ENCODE data around the gene CNTN1. TPM values are rescaled to one million over a fixed set of nuclear protein-coding genes. Genes with fewer than 3 reads are reported as not detected.
"Not testable (repeated sequence)": the region's sequence is repeated elsewhere in the genome, so short reads cannot be mapped to it uniquely, and the experiment has no call there.

Gene CNTN1
- total RNA-seq, 2 donors from 2014 or later = not detected

DNA sequence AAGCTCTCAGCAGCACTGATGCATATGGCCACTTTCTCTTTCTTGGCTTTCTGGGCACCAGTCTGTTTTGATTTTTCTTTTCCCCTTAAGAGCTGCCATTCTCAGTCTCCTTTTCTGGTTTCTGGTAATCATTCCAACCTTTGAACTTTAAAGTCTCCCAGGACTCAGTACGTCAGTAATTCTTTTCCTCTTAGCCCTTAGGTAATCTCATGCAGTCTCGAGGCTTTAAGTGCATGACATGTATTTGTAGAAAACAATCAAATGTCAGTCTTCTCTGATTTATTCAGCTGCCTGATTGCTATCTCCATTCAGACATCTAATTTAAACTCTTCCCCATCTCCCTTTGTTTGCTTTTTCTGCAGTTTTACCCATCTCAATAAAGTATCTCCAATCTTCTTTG is 356.8 kb downstream of the CNTN1 start:
- no peak for DNase-seq (ENCODE audit: low spot score)
- Mint-ChIP-seq H3K4me1 (ENCODE audit: low read depth in 2 of 2) (no peaks in the 10 kb centered on the region), H3K9me3 (no peaks in the 10 kb centered on the region), H3K4me3 (no peak overlapping the region), H3K36me3 (no peaks in the 10 kb centered on the region), H3K27me3 (no peaks in the 10 kb centered on the region), H3K27ac (no peak overlapping the region)
- ATAC-seq = no peak

DNA sequence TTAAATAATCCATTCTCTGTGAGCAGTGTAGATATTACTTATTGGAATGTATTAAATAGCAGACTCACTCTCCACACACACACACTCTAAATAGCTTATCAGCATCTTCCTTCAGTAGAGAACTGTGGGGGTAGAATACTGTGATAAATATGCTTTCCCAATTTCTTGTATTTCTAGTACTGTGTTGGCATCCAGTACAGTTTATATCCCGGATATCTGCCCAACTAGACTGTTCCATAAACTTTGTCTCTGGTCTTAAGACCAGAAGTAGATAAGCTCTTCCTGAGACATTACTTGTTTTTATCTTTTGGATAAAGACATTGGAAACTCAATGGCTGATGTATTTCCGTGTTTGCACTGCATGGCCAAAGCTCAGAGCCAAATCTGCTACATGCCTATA is 359.7 kb downstream of the CNTN1 start:
- no peaks in the 10 kb centered on the region for H3K36me3 Mint-ChIP-seq
- no peak overlapping the region for H3K27ac Mint-ChIP-seq
- no peak for ATAC-seq
- H3K4me1 Mint-ChIP-seq (ENCODE audit: low read depth in 2 of 2) = no peaks in the 10 kb centered on the region
- H3K27me3 Mint-ChIP-seq = no peaks in the 10 kb centered on the region
- DNase-seq (ENCODE audit: low spot score) = no peak
- no peaks in the 10 kb centered on the region for H3K9me3 Mint-ChIP-seq
- H3K4me3 Mint-ChIP-seq = no peak overlapping the region

DNA sequence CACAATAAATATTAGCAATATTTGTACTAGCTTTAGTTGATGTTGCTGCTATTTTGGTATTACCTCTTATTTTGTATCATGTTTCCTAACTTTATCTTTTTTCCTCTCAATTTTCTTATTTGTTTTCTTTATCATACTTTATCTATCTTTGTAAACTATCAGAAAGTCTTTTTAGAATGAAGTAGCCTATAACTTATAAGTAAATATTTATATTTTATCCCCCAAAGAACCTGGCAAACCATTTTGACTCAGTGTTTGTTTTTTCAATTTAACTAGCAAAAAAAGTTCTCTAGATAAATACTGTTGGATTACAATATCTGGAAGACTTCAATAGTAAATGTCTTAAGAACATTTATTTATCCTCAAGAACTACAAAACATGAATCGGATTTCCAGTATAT is 360.2 kb downstream of the CNTN1 start:
- Mint-ChIP-seq H3K27me3 (no peaks in the 10 kb centered on the region), H3K36me3 (no peaks in the 10 kb centered on the region), H3K4me3 (no peak overlapping the region), H3K4me1 (ENCODE audit: low read depth in 2 of 2) (no peaks in the 10 kb centered on the region), H3K9me3 (peaks cover 2% of the 10 kb centered on the region), H3K27ac (no peak overlapping the region)
- no peak for DNase-seq (ENCODE audit: low spot score)
- no peak for ATAC-seq

DNA sequence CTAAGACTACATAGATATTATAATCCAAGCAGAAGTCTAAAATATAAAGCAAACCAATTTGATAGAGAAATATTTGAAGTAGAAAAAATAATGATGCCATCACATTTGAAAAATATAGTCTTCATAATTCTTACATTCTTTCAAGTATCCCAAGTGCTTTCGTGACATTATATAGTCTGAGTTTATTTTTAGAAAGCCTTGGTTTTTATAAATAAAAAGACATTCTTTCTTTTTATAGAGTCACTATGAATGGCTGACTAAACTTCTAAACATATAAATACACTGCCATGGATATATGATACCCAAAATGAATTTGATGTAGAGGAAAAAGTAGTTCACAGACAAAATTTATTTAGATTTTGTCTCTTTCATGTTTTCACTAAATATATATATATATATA is 360.8 kb downstream of the CNTN1 start:
- no peak overlapping the region for H3K4me3 Mint-ChIP-seq
- no peak for ATAC-seq
- no peaks in the 10 kb centered on the region for H3K4me1 Mint-ChIP-seq (ENCODE audit: low read depth in 2 of 2)
- DNase-seq (ENCODE audit: low spot score) = no peak
- H3K27ac Mint-ChIP-seq = no peak overlapping the region
- no peaks in the 10 kb centered on the region for H3K36me3 Mint-ChIP-seq
- H3K27me3 Mint-ChIP-seq = no peaks in the 10 kb centered on the region
- peaks cover 8% of the 10 kb centered on the region for H3K9me3 Mint-ChIP-seq

DNA sequence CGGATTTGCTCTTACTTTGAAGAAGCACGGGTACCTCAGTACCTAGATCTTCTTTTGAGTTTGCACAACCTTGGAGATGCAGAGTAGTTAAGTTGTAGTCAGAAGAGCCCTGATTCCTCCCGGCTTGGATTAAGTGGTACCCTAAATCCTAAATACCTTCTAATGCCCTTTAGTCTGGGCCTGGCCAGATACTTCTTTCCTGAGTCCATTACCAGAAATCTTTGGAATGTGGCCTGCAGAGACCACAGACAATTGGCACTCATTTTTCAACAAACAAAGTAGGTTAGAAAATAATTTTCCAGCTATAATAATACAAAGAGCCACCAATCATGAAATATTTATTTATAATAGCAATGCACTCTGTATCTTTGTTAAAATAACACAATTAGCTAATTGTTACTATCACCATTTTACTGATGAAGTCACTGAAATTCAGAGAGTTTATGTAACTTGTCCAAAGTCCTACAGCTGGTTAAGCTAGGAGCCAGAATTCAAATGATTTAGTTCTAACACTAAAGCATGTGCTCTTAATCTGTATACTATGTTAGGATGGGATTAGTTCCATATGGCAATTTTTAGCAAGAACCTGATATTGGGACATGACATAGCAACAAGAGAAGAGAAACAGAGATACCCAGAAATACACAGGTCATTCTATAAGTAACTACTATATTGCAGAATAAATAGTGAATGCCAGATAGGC is 363.8 kb downstream of the CNTN1 start:
- peaks cover 8% of the 10 kb centered on the region for H3K9me3 Mint-ChIP-seq

DNA sequence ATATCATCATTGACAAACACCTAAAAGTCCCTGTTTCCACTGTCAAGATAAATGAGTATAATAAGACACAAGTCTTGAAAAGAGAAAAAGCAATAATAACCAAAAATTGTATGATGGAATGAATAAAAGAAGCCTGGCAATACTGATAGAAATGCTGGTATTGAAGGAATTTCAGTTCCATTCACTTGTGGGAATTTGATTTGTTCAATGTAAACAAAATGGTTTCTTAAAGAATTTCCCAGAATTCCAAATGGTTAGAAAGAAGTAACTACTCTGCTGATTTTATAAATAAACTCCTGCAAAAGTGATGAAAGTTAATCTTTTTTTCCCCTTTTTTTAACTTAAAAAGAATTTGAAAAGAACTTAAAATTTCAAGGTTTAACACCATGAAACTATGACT is 366.0 kb downstream of the CNTN1 start:
- no peak for ATAC-seq
- no peaks in the 10 kb centered on the region for H3K36me3 Mint-ChIP-seq
- no peaks in the 10 kb centered on the region for H3K4me1 Mint-ChIP-seq (ENCODE audit: low read depth in 2 of 2)
- no peak for DNase-seq (ENCODE audit: low spot score)
- H3K27me3 Mint-ChIP-seq = no peaks in the 10 kb centered on the region
- no peak overlapping the region for H3K4me3 Mint-ChIP-seq
- H3K27ac Mint-ChIP-seq = no peak overlapping the region
- H3K9me3 Mint-ChIP-seq = peaks cover 8% of the 10 kb centered on the region

More for the DNA sequence above, 363.8 kb downstream of the CNTN1 start:
- H3K36me3 Mint-ChIP-seq = no peaks in the 10 kb centered on the region
- H3K4me3 Mint-ChIP-seq = no peak overlapping the region
- no peak for DNase-seq (ENCODE audit: low spot score)
- no peak for ATAC-seq
- no peaks in the 10 kb centered on the region for H3K27me3 Mint-ChIP-seq
- no peaks in the 10 kb centered on the region for H3K4me1 Mint-ChIP-seq (ENCODE audit: low read depth in 2 of 2)
- no peak overlapping the region for H3K27ac Mint-ChIP-seq

DNA sequence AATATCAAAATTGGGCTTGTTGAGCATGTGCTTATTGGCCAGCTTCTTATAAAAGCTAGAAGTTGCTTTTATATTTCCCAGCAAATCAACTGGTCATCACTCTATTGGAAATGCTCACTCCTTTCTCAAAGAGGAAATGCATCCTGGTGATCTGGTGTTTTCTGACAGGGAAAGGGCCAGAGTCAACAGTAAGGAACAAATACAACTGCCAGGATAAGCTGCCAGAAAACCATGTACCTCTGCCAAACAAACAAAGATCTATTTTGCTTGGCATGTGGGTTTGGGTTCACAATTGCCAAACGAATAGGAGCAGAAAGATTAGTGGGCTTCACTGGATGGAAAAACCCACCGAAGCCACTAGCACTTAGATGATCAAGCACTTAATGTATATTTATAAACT is 369.0 kb downstream of the CNTN1 start:
- H3K27me3 Mint-ChIP-seq = no peaks in the 10 kb centered on the region

DNA sequence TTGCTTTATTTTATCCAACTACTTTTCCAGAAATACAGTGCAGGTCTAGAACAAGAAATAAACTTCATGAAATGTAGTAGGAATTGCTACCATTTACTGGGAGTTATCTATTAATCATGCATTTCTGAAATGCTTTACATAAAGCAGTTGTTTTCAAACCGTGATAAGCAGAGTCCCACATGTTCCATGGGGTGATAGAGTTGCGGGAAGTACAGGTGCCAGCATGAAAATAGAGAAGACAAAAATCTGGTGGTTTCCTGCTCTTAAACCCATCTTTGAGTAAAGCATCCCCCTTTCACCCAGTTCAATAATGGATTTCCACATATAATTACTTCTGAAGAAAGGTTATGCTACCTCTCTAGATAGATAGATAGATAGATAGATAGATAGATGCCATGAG is 372.2 kb downstream of the CNTN1 start:
- DNase-seq (ENCODE audit: low spot score) (no peak), ATAC-seq (no peak)
- Mint-ChIP-seq H3K36me3 (no peaks in the 10 kb centered on the region), H3K27ac (no peak overlapping the region), H3K9me3 (peaks cover 3% of the 10 kb centered on the region), H3K27me3 (no peaks in the 10 kb centered on the region), H3K4me3 (no peak overlapping the region), H3K4me1 (ENCODE audit: low read depth in 2 of 2) (no peaks in the 10 kb centered on the region)

More for the DNA sequence above, 369.0 kb downstream of the CNTN1 start:
- H3K4me1 Mint-ChIP-seq (ENCODE audit: low read depth in 2 of 2) = no peaks in the 10 kb centered on the region
- H3K9me3 Mint-ChIP-seq = peaks cover 11% of the 10 kb centered on the region
- no peak overlapping the region for H3K4me3 Mint-ChIP-seq
- no peaks in the 10 kb centered on the region for H3K36me3 Mint-ChIP-seq
- ATAC-seq (no peak), DNase-seq (ENCODE audit: low spot score) (no peak)
- H3K27ac Mint-ChIP-seq = no peak overlapping the region

DNA sequence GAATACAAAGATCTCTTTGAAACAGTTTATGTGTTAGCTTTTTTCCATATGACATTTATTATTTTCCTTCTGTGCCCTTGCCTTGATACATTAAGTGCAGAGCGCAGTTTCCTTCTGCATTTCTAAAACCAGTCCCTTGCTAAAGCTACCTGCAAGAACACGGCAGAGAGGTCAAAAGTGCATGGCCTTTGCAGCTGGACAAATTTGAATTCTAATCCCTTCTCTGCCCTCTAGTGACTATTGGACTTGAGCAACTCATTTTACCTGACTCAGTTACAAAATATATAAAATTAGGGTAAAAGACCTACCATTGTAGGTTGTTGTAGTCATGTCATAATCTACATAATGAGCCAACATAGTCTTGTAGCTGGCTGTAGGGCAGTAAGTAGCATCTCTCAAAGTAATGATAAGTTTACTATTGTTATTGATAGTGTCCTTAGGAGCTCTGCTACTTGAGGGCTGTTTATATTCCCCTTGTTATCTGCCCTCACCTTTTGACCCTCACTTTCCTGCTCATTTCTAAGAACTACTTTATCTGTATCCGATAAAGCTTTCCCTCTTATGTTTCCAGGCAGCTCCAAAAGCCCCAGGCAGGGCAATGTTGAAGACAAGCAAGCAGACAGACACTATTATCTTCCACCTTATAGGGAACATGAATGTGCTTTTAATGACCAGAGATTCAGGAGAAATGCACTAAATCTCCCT is 375.9 kb downstream of the CNTN1 start:
- no peaks in the 10 kb centered on the region for H3K27me3 Mint-ChIP-seq
- no peaks in the 10 kb centered on the region for H3K4me1 Mint-ChIP-seq (ENCODE audit: low read depth in 2 of 2)
- H3K27ac Mint-ChIP-seq = no peak overlapping the region
- ATAC-seq (no peak), DNase-seq (ENCODE audit: low spot score) (no peak)
- H3K9me3 Mint-ChIP-seq = peaks cover 6% of the 10 kb centered on the region
- H3K4me3 Mint-ChIP-seq = no peak overlapping the region
- no peaks in the 10 kb centered on the region for H3K36me3 Mint-ChIP-seq

DNA sequence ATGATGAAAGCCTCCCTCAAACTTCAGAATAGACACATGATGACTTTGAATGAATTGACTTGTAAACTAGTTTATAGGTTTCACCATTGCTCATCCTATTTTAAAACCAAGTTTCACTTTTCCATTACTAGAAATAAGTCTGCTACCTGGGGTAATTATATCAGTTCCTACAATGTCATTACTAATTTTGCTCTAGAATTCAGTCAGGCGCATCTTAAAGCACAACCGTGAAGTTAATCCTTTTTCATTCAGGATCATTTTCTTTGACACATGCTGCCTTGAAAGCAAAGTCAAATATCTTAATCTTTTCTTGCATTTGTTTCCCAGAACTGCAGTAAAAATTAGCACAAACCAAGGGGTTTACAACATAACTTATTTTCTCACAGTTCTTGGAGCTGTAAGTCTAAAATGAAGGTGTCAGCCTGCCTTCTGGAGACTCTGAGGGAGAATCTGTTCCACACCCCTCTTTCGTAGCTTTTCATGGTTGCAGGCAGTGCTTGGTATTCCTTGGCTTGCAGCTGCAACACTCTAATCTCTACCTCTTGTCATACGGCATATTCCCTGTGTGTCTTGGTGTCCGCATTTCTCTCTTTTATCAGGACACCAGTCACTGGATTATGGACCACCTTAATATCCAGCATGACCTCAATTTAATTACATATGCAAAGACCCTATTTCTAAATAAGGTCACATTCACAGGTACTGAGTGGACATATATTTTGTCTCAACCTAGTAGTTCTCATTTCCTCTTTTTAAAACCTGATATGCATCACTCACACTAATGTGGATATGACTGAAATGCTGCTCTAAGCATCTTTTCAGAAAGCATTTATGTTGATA is 381.6 kb downstream of the CNTN1 start:
- no peaks in the 10 kb centered on the region for H3K4me1 Mint-ChIP-seq (ENCODE audit: low read depth in 2 of 2)
- H3K27ac Mint-ChIP-seq = no peak overlapping the region
- H3K9me3 Mint-ChIP-seq = peaks cover 11% of the 10 kb centered on the region
- ATAC-seq (no peak), DNase-seq (ENCODE audit: low spot score) (no peak)
- no peaks in the 10 kb centered on the region for H3K36me3 Mint-ChIP-seq
- no peaks in the 10 kb centered on the region for H3K27me3 Mint-ChIP-seq
- no peak overlapping the region for H3K4me3 Mint-ChIP-seq

DNA sequence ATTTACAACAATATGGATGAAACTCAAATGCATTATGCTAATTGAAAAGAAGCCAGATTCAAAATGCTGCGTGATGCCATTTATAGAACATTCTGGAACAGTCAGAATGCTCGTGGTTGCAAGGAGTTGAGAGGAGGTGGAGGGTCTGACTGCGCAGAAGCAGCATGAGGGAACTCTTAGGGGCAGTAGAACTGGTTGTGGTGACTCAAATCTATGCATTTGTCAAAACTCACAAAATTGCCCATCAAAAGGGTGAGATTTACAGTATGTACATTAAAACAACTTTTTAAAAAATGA is 382.2 kb downstream of the CNTN1 start:
- Mint-ChIP-seq H3K4me3 (no peak overlapping the region), H3K9me3 (peaks cover 12% of the 10 kb centered on the region), H3K36me3 (no peaks in the 10 kb centered on the region), H3K27me3 (no peaks in the 10 kb centered on the region), H3K4me1 (ENCODE audit: low read depth in 2 of 2) (no peaks in the 10 kb centered on the region), H3K27ac (no peak overlapping the region)
- DNase-seq (ENCODE audit: low spot score) (no peak), ATAC-seq (no peak)

DNA sequence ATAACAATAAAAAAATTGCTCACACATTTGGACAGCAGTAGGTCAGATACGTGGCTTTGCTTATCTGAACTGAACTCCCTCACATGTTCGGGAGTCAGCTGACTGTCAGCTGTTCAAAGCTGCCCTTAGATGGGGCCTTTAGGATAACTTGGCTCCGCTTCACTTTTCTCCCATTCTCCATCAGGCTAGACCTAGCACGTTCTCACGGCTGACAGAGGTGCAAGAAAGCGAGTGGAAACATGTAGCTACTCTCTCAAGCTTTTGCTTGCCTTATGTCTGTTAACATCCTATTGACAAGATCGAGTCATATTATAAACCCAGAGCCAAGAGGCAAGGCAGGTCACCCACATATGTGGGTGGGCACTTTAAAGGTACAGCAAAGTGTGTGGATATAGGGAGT is 383.9 kb downstream of the CNTN1 start:
- DNase-seq (ENCODE audit: low spot score) = no peak
- H3K9me3 Mint-ChIP-seq = peaks cover 16% of the 10 kb centered on the region
- H3K27ac Mint-ChIP-seq = no peak overlapping the region
- no peak overlapping the region for H3K4me3 Mint-ChIP-seq
- H3K27me3 Mint-ChIP-seq = no peaks in the 10 kb centered on the region
- no peaks in the 10 kb centered on the region for H3K4me1 Mint-ChIP-seq (ENCODE audit: low read depth in 2 of 2)
- no peaks in the 10 kb centered on the region for H3K36me3 Mint-ChIP-seq
- ATAC-seq = no peak

DNA sequence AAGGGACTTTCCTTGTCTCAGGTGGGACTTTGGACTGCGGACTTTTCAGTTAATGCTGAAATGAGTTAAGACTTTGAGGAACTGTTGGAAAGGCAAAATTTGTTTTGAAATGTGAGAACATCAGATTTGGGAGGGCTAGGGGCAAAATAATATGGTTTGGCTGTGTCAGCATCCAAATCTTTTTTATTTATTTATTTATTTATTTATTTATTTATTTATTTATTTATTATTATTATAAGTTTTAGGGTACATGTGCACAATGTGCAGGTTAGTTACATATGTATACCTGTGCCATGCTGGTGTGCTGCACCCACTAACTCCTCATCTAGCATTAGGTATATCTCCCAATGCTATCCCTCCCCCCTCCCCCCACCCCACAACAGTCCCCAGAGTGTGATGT is 389.0 kb downstream of the CNTN1 start:
- not testable (repeated sequence) for H3K27ac Mint-ChIP-seq; H3K4me3 Mint-ChIP-seq; ATAC-seq; H3K4me1 Mint-ChIP-seq (ENCODE audit: low read depth in 2 of 2); DNase-seq (ENCODE audit: low spot score); H3K27me3 Mint-ChIP-seq; H3K36me3 Mint-ChIP-seq
- peaks cover 10% of the 10 kb centered on the region for H3K9me3 Mint-ChIP-seq

DNA sequence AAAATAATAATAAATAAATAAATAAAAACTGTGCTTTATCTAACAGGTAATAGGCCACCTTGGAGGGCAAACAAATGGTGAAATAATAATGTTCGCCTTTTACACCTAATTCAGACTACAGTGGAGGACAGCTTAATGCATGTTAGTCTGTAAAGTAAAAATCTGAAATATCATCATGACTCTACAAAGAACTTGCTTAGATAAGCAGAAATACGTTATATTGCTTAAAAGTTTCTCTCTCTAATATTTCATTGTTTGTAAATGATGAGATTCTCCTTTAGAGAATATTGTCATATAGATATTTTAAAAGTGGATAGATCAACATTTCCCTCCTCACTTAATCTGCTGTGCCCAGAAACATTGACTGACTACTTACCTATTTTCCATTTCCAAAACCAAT is 397.2 kb downstream of the CNTN1 start:
- Mint-ChIP-seq H3K27ac (no peak overlapping the region), H3K27me3 (no peaks in the 10 kb centered on the region), H3K9me3 (peaks cover 12% of the 10 kb centered on the region), H3K4me3 (no peak overlapping the region), H3K4me1 (ENCODE audit: low read depth in 2 of 2) (no peaks in the 10 kb centered on the region), H3K36me3 (peaks cover 9% of the 10 kb centered on the region)
- ATAC-seq = no peak
- no peak for DNase-seq (ENCODE audit: low spot score)

All from natural killer cell treated with Interleukin-12 subunit alpha and Interleukin-12 subunit beta and Interleukin-15 and Interleukin-18, amount 100 ng/mL, for 72 hours (primary cell).